Measurements from ENCODE around the gene COL27A1.
"Not testable (repeated sequence)": the region's sequence is repeated elsewhere in the genome, so short reads cannot be mapped to it uniquely, and the experiment has no call there.

COL27A1 gene

DNA sequence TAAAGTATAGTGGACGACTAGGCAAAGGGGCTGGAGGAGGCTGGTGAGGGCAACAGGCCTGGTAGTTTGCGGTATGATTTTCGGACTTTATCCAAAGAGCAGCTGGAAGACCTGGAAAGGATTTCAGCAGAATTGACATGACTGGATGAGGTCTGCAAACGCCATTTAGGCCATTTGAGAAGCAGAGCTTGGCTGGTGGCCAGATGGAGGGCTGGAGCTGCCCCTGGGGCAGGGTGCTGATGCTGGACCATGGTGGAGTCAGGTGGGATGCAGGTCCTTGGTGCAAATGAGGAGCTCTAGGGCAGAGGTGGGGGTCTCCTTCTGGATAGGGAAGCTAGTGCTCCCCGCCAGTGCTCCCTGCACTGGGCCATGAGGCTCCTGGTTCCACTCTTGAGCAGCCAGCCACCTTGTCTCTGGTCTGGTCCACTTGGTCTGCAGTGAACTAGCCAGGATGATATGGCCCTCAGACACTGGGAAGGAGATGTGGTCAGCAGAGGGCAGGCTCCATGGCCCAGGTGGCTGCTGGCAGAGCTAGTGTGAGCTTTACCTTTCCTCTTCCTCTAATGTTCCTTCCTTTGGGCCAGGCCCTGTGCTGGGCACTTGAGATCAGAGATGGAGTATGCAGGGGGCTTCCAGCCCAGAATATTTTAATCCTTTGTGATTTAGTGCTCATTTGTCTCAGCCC is 31.4 kb downstream of the COL27A1 start:
- Histone ChIP-seq H3K4me1 (ENCODE audit: insufficient read depth, low read length) (no peaks in the 10 kb centered on the region), H3K36me3 (ENCODE audit: insufficient read depth, low read length) (no peaks in the 10 kb centered on the region), H3K9ac (ENCODE audit: low read depth, low read length) (no peak overlapping the region), H3K9me3 (ENCODE audit: control insufficient read depth, insufficient read depth, low read length) (peaks cover 6% of the 10 kb centered on the region)

DNA sequence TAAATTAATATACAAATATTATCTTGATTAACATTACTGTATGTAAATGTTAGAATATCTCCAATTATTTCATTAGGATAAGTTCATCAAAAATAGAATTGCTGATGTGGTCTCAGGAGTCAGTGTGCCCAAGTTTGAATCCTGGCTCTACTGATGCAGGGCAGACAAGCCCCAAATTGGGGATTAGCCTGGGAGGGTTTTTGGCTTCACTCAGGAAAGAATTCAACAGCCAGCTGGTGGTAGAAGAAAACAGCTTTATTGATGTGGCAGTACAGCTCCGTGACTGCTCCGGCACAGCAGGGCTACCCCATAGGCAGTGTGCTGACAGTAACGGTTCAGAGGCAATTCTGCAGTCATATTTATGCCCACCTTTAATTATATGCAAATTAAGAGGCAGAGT is 32.5 kb downstream of the COL27A1 start:
- Histone ChIP-seq H3K9me3 (ENCODE audit: control insufficient read depth, insufficient read depth, low read length) (peaks cover 6% of the 10 kb centered on the region), H3K36me3 (ENCODE audit: insufficient read depth, low read length) (no peaks in the 10 kb centered on the region), H3K9ac (ENCODE audit: low read depth, low read length) (no peak overlapping the region), H3K4me1 (ENCODE audit: insufficient read depth, low read length) (no peaks in the 10 kb centered on the region)

DNA sequence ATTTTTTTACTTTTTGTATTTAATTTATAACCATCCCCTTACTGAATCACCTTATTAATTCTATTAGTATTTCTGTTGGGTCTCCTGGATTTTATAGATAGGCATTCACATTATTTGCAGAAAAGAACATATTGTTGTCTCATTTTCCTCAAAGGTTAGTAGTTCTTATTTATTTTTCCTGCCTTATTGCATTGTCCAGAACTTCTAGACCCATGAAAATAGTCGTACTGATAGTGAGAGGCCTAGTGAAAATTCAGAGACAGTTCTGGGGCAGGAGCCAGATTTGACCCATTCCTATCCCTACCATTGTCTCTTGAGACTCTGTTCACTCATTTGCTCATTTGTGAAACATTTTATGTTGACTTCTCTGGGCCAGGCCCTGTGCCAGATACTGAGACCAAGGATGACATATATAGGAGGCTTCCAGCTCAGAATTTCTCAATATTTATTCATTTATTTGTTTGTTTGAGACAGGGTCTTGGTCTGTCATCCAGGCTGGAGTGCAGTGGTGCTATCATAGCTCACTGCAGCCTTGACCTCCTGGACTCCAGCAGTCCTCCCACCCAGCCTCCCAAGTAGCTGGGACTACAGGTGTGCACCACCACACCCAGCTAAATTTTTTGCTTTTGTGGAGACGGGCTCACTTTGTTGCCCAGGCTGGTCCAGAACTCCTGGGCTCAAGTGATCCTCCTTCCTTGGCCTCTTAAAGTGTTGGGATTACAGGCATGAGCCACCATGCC is 34.7 kb downstream of the COL27A1 start:
- Histone ChIP-seq H3K4me1 (ENCODE audit: insufficient read depth, low read length) (no peaks in the 10 kb centered on the region), H3K36me3 (ENCODE audit: insufficient read depth, low read length) (no peaks in the 10 kb centered on the region; the same call in 1 of the 2 replicates), H3K9me3 (ENCODE audit: control insufficient read depth, insufficient read depth, low read length) (peaks cover 6% of the 10 kb centered on the region), H3K9ac (ENCODE audit: low read depth, low read length) (no peak overlapping the region)

DNA sequence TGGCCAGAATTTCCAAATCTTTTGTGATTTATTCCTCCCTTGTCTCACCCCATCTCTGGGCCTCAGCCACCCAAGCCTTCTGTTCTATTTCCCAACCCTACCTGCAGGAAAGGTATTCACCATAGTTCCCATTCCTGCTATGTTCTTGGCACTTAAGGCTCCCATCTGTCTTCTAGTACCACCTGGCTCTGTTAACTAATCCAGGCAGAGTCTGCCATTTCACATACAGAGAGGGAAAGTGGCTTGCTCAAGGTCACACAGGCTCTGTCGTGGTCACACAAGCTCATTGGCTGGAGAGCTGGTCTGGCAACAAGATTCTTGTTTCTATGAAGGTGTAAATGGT is 35.2 kb downstream of the COL27A1 start:
- peaks cover 6% of the 10 kb centered on the region for H3K9me3 ChIP-seq (ENCODE audit: control insufficient read depth, insufficient read depth, low read length)
- H3K9ac ChIP-seq (ENCODE audit: low read depth, low read length) = no peak overlapping the region
- no peaks in the 10 kb centered on the region for H3K4me1 ChIP-seq (ENCODE audit: insufficient read depth, low read length)
- H3K36me3 ChIP-seq (ENCODE audit: insufficient read depth, low read length) = no peaks in the 10 kb centered on the region; the same call in 1 of the 2 replicates

DNA sequence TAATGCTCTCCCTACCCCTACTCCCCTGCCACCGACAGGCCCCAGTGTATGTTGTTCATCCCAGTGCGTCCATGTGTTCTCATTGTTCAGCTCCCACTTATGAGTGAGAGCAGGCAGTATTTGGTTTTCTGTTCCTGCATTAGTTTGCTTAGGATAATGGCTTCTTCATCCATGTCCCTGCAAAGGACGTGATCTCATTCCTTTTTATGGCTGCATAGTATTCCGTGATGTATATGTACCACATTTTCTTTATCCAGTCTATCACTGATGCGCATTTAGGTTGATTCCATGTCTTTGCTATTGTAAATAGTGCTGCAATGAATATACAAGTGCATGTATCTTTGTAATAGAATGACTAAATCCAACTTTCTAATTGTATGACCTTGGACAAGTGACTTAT is 36.1 kb downstream of the COL27A1 start:
- H3K36me3 ChIP-seq (ENCODE audit: insufficient read depth, low read length); H3K4me1 ChIP-seq (ENCODE audit: insufficient read depth, low read length); H3K9ac ChIP-seq (ENCODE audit: low read depth, low read length); H3K9me3 ChIP-seq (ENCODE audit: control insufficient read depth, insufficient read depth, low read length): not testable (repeated sequence)

DNA sequence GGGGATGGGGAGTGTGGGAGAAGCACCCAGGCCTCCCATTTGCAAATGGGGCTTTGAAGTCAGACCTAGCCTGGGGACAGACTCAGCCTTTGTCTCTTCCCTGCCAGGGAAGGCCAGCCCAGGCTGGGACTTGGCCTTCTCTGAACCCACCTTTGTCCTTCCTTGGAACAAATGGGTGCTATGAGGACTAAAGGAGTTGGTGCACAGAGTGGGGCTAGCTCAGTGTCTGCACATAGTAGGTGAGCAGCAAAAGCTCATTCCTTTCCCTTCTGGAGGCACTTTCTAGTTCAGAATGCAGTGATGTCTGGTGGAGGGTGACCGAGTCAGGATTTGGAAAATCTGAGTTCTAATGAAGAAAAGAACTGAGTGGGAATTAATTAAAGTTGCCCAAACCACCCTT is 37.2 kb downstream of the COL27A1 start:
- no peaks in the 10 kb centered on the region for H3K4me1 ChIP-seq (ENCODE audit: insufficient read depth, low read length)
- no peak overlapping the region for H3K9ac ChIP-seq (ENCODE audit: low read depth, low read length)
- no peaks in the 10 kb centered on the region; the same call in 1 of the 2 replicates for H3K36me3 ChIP-seq (ENCODE audit: insufficient read depth, low read length)
- peaks cover 6% of the 10 kb centered on the region for H3K9me3 ChIP-seq (ENCODE audit: control insufficient read depth, insufficient read depth, low read length)

DNA sequence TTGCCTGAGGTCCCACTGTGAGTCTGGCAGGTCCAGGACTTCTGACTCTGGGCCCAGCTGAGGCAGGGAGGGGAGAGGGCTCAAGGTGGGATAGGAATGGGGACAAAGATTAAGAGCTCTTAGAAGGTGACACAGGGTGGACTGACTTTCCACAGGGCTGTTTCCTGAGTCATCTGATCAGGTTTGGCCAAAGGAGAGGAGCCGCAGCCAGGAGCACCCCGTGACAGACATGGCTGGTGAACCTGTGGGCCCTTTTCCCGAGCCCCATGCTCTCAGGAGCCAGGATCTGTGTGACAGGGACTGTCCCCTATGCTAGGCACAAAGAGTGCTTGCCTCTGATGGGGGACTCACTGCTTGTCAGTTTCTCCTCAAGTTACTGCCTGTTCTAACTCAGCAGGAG is 37.8 kb downstream of the COL27A1 start:
- Histone ChIP-seq H3K9ac (ENCODE audit: low read depth, low read length) (no peak overlapping the region), H3K9me3 (ENCODE audit: control insufficient read depth, insufficient read depth, low read length) (peaks cover 6% of the 10 kb centered on the region), H3K36me3 (ENCODE audit: insufficient read depth, low read length) (no peaks in the 10 kb centered on the region; the same call in 1 of the 2 replicates), H3K4me1 (ENCODE audit: insufficient read depth, low read length) (no peaks in the 10 kb centered on the region)

DNA sequence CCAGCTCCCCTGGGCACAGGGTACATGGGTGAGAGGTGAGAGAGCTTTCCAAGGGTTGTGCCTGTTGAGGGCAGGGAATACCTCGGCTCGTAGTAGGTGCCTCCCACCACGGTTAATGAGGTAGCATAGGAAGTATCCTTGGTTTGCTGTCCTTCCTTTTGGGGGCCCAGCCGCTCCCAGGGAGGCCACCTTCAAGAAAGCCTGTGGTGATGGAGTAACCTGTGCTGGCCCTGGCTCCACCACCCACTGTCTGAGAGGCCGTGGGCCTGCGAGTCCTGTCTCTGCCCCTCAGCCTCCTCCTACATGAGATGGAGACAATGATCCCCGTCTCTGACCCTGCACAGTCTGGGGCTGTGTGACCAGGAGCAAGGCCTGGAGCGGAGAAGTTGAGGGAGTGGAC is 40.8 kb downstream of the COL27A1 start:
- no peaks in the 10 kb centered on the region for H3K9me3 ChIP-seq (ENCODE audit: control insufficient read depth, insufficient read depth, low read length)
- no peaks in the 10 kb centered on the region for H3K4me1 ChIP-seq (ENCODE audit: insufficient read depth, low read length)
- H3K36me3 ChIP-seq (ENCODE audit: insufficient read depth, low read length) = no peaks in the 10 kb centered on the region; the same call in 1 of the 2 replicates
- H3K9ac ChIP-seq (ENCODE audit: low read depth, low read length) = no peak overlapping the region

DNA sequence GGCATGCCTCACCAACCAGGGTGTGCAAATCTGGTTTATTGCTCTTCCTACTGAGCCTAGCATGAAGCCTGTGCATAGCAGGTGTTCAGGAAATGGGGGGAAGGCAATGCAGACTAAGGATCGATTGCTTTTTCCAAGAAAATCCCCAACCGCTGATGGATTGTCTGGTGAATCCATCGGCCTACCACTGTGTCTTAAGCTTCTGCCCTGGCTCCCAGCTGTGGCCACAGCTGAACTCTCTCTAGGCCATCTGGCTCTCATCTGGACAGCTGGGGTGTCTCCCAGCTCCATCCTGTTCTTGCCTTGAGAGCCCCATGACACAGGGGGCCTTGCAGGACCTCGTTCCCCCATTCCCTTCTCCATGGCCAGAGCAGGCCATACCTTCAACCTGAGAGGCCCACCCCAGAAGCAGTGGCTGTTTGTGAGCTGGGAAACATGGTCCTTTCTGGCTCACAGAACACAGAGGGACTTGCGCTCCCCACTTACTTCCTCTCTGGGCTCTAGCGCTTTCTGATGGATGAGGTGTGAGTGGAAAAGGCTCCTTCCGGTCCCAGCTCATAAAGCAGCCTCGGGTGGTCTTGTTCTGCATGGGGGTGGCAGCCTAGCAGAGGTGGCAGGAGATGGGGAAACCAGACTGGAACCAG is 41.8 kb downstream of the COL27A1 start:
- Histone ChIP-seq H3K36me3 (ENCODE audit: insufficient read depth, low read length) (no peaks in the 10 kb centered on the region; the same call in 1 of the 2 replicates), H3K4me1 (ENCODE audit: insufficient read depth, low read length) (no peaks in the 10 kb centered on the region), H3K9me3 (ENCODE audit: control insufficient read depth, insufficient read depth, low read length) (no peaks in the 10 kb centered on the region), H3K9ac (ENCODE audit: low read depth, low read length) (no peak overlapping the region)

DNA sequence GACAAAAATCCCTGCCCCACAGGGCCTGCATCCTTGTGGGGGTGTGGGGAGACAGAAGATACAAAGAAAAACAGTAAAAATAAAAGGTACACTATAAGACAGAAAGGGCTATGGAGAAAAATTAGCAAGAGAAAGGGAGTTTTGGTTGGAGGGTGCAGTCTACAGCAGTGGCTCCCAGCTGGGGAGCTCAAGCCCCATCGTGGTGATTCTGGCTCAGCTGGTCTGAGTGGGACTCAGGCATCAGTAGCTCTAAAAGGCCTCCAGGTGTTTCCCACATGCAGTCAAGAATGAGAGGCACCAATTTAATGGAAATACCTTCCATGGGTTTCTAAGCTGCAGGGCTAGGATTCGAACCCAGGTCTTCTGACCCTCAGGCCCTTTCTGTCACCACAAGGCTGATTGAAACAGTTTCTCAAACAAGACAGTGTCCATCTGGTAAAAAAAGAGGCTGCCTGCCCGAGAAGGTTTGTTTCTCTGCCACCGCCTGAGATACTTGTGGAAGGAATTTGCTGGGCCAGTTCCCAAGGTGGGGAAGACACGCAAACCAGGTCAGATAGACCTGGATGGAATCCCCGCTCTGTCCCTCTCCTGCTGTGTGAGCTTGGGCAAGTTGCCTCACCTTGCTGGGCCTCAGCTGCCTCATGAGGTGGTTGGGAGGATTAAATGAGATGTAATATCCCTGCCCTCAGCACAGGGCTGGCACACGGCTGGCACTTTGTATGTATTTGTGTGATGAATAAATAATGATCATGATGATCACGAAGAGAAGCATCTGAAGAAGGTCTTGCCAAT is 43.1 kb downstream of the COL27A1 start:
- Histone ChIP-seq H3K9ac (ENCODE audit: low read depth, low read length) (no peak overlapping the region), H3K9me3 (ENCODE audit: control insufficient read depth, insufficient read depth, low read length) (no peaks in the 10 kb centered on the region), H3K36me3 (ENCODE audit: insufficient read depth, low read length) (no peaks in the 10 kb centered on the region; the same call in 1 of the 2 replicates), H3K4me1 (ENCODE audit: insufficient read depth, low read length) (no peaks in the 10 kb centered on the region)

DNA sequence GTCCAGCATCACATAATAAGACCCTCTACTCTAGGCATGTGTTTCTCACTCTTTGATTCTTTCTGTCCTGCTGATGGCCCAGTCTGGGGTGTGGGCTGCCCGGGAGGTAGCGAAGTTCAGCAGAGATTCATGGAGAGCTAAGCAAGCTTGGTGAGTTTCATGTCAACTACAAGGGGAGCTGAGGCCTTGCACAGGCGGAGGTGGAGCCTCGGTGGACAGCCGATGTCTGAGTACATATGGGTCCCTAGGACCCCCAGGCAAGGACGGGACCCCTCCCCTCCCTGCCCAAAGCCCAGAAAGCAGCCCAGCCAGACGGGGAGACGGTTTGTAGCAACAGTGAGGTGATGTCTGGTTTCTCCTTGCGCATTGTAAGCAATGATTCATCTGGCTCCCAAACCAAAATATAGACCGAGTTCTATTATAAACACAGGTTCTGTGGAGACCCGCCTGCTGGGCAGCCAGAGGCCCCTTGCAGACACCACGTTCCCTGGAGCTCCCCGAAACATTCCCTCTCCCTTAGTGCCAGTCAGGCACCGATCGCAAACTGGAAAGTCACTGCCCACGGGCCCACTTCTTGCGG is 45.5 kb downstream of the COL27A1 start:
- H3K9ac ChIP-seq (ENCODE audit: low read depth, low read length) = no peak overlapping the region
- H3K36me3 ChIP-seq (ENCODE audit: insufficient read depth, low read length) = 0 out of 2 replicates have a peak, but pooled peaks cover 2% of the 10 kb centered on the region
- no peaks in the 10 kb centered on the region for H3K9me3 ChIP-seq (ENCODE audit: control insufficient read depth, insufficient read depth, low read length)
- no peaks in the 10 kb centered on the region for H3K4me1 ChIP-seq (ENCODE audit: insufficient read depth, low read length)

DNA sequence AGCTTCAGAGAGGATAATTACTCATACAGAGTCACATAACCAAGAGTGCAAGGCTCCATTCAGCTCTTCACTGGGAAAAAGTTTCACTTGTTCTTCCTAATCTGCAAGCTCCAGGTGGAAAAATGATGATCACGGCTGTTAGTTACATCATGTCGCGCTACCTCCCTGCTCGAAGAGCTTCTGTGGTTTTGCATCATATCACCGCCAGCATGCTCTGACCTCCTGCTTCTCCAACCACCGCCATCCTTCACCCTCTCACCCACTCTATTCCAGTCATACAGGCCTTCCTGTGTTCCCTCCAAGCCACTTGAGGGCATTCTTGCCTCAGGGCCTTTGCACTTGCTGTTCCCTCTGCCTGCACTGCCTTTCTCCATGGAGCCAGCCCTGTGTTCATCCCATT is 47.1 kb downstream of the COL27A1 start:
- H3K4me1 ChIP-seq (ENCODE audit: insufficient read depth, low read length) = no peaks in the 10 kb centered on the region; the same call in 1 of the 2 replicates
- H3K36me3 ChIP-seq (ENCODE audit: insufficient read depth, low read length) = 0 out of 2 replicates have a peak, but pooled peaks cover 2% of the 10 kb centered on the region
- H3K9ac ChIP-seq (ENCODE audit: low read depth, low read length) = no peak overlapping the region

DNA sequence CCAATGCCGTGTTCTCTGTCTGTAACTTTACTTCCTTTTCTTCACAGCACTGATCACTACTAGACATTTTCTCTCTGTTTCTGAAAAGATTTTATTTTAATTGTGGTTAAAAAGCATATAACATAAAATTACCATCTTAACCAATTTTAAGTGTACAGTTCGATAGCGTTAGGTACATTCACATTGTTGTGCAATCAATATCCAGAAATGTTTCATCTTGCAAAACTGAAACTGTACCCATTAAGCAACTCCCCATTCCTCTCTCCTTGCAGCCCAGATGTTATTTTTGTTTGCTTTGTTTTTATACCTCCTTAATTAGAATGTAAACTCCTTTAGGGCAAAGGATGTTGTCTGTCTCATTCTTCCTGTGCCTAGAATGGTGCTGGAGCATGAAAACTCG is 47.5 kb downstream of the COL27A1 start:
- Histone ChIP-seq H3K9ac (ENCODE audit: low read depth, low read length) (no peak overlapping the region), H3K4me1 (ENCODE audit: insufficient read depth, low read length) (no peaks in the 10 kb centered on the region; the same call in 1 of the 2 replicates), H3K9me3 (ENCODE audit: control insufficient read depth, insufficient read depth, low read length) (no peaks in the 10 kb centered on the region), H3K36me3 (ENCODE audit: insufficient read depth, low read length) (0 out of 2 replicates have a peak, but pooled peaks cover 2% of the 10 kb centered on the region)

More for the DNA sequence above, 47.1 kb downstream of the COL27A1 start:
- H3K9me3 ChIP-seq (ENCODE audit: control insufficient read depth, insufficient read depth, low read length) = no peaks in the 10 kb centered on the region

Data from ES-I3 (cell line).